Measurements from ENCODE around the gene HRH4. TPM values are rescaled to one million over a fixed set of nuclear protein-coding genes. Genes with fewer than 3 reads are reported as not detected.

The HRH4 gene
- total RNA-seq, 6 experiments from 2014 or later, result 0.06 to 0.32 (median 0.10) TPM

GRCh38 chr18:24485681-24486080 lies 25.2 kb downstream of the HRH4 start:
- Histone ChIP-seq H3K27ac (no peak overlapping the region), H3K4me3 (no peak overlapping the region), H3K36me3 (no peaks in the 10 kb centered on the region), H3K9me3 (no peaks in the 10 kb centered on the region), H3K4me1 (no peaks in the 10 kb centered on the region), H3K27me3 (no peaks in the 10 kb centered on the region)
- TF ChIP-seq, protein P1, sequence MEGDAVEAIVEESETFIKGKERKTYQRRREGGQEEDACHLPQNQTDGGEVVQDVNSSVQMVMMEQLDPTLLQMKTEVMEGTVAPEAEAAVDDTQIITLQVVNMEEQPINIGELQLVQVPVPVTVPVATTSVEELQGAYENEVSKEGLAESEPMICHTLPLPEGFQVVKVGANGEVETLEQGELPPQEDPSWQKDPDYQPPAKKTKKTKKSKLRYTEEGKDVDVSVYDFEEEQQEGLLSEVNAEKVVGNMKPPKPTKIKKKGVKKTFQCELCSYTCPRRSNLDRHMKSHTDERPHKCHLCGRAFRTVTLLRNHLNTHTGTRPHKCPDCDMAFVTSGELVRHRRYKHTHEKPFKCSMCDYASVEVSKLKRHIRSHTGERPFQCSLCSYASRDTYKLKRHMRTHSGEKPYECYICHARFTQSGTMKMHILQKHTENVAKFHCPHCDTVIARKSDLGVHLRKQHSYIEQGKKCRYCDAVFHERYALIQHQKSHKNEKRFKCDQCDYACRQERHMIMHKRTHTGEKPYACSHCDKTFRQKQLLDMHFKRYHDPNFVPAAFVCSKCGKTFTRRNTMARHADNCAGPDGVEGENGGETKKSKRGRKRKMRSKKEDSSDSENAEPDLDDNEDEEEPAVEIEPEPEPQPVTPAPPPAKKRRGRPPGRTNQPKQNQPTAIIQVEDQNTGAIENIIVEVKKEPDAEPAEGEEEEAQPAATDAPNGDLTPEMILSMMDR (IDR thresholded peaks at IDR 0.05), result no peak
- no peak for TF ChIP-seq POLR2A (IDR thresholded peaks at IDR 0.05)
- DNase-seq (no peak), ATAC-seq (no peak)
- WGBS (ENCODE audit: insufficient coverage, low coverage, low lambda C conversion rate, missing lambda C conversion rate), result 76% methylated on average over 3 of the region's 3 CpGs
- intact Hi-C loops (cut with DNase I), result loop anchor here (5.0 to 10.0 kb wide), 2 partner anchors 123 to 131 kb away; no protein-coding TSS in a partner anchor

- ATAC-seq, result no peak
- intact Hi-C loops (cut with DNase I), result loop anchor here (5.0 to 10.0 kb wide), 2 partner anchors 124 to 132 kb away; no protein-coding TSS in a partner anchor
- TF ChIP-seq, protein P1 (IDR thresholded peaks at IDR 0.05), result no peak
- no peak for TF ChIP-seq POLR2A (IDR thresholded peaks at IDR 0.05)
- Histone ChIP-seq H3K27me3 (no peaks in the 10 kb centered on the region), H3K27ac (no peak overlapping the region), H3K36me3 (no peaks in the 10 kb centered on the region), H3K4me3 (no peak overlapping the region), H3K4me1 (no peaks in the 10 kb centered on the region), H3K9me3 (no peaks in the 10 kb centered on the region)
- no peak for DNase-seq
- WGBS (ENCODE audit: insufficient coverage, low coverage, low lambda C conversion rate, missing lambda C conversion rate), result 56% methylated on average over 8 of the region's 9 CpGs
Measured at GRCh38 chr18:24486684-24487083, 26.2 kb downstream of the HRH4 start.

DNA sequence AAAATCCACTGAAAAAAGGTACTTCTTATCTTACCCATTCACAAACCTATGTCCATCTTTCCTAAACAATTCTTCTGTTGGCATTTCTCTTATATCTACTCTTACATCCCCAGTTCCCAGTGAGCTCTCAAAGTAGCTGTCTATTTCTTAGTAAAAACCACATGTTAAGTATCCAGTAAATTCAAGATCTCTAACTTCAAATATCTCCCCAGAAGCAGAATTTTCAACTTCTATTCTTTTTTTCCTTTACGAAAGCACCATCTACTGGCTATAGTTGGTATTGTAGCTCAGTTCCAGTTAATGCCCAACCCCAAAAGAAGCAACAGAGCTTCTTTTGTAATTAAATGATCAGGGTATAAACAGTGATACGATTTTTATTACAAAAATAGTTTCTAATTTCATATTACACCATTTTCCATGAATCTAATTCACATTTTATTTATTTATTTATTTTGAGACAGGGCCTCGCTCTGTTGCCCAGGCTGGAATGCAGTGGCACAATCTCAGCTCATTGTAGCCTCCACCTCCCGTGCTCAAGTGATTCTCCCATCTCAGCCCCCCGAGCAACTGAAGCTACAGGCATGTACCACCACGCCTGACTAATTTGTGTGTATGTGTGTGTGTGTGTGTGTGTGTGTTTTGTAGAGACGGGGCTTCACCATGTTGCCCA lies 28.5 kb downstream of the HRH4 start:
- intact Hi-C loops (cut with DNase I), result loop anchor here (5.0 to 10.0 kb wide), 2 partner anchors 127 to 134 kb away; no protein-coding TSS in a partner anchor
- no peaks in the 10 kb centered on the region for H3K36me3 ChIP-seq
- no peaks in the 10 kb centered on the region for H3K4me1 ChIP-seq
- H3K4me3 ChIP-seq, result no peak overlapping the region
- no peak for DNase-seq
- ATAC-seq, result peak; percentile 51 to 79 (median 73)
- no peaks in the 10 kb centered on the region for H3K27me3 ChIP-seq
- WGBS (ENCODE audit: insufficient coverage, low coverage, low lambda C conversion rate, missing lambda C conversion rate), result 27% methylated on average over 6 of the region's 7 CpGs
- TF ChIP-seq, protein P1 (IDR thresholded peaks at IDR 0.05), result peak; percentile 73 to 79 (median 76)
- no peak for TF ChIP-seq POLR2A (IDR thresholded peaks at IDR 0.05)
- H3K9me3 ChIP-seq, result no peaks in the 10 kb centered on the region
- H3K27ac ChIP-seq, result no peak overlapping the region

- no peaks in the 10 kb centered on the region for H3K9me3 ChIP-seq
- 29% methylated on average over 1 of the region's 4 CpGs for WGBS (ENCODE audit: insufficient coverage, low coverage, low lambda C conversion rate, missing lambda C conversion rate)
- ATAC-seq (no peak), DNase-seq (no peak)
- no peaks in the 10 kb centered on the region for H3K36me3 ChIP-seq
- no peak overlapping the region for H3K4me3 ChIP-seq
- no peaks in the 10 kb centered on the region for H3K27me3 ChIP-seq
- intact Hi-C loops (cut with DNase I), result no loop called here
- TF ChIP-seq POLR2A (IDR thresholded peaks at IDR 0.05), result no peak
- TF ChIP-seq, protein P1 (IDR thresholded peaks at IDR 0.05), result no peak
- no peaks in the 10 kb centered on the region for H3K4me1 ChIP-seq
- no peak overlapping the region for H3K27ac ChIP-seq
Measured at GRCh38 chr18:24490539-24490938, 30.1 kb downstream of the HRH4 start.
